ENCODE data around the gene SPATA12.

Gene SPATA12

DNA sequence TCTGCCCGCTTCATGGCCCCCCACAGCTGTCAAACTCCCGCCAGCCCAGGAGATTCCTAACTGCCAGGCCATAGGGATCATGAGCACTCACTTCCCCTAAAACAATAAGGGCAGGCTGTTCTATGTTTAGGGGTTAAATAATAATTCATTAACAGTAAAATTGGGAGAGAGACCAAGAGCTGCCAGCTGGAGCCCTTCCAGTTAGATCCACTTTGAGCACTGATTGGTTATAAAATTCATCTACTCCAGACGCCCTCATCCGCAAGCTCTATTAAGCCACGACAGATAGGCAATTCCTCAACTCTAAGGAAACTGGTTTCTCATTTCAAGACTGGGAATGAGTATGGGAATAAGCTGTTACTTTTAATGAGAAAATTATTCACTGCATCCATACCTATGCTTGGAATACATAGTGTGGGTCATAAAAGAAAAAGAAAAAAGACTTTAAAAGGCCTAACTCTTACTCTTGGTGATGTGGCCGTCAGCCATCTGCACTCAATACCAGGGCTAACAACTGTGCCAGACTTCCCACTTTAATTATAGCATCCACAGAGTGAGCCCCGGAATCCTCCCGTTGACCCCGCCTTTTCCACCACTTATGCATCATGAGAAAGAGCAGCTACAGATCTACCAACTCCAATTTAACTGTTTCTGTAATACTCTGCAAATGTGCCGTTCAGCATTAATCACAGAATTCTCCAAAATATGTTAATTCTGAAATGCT, 60.1 kb downstream of the SPATA12 start:
- DNase-seq, result no peak

All from stimulated activated naive CD4-positive, alpha-beta T cell treated with Interleukin-2 at 50 U/mL for 16 hours (primary cell).